Liver (tissue), 3 donors: Measurements from ENCODE around the gene NR2F6.
A peak's percentile ranks its signal among the peaks of the same experiment; 100 is the strongest.

Experiments
- FOXA1 ChIP-seq: IDR thresholded peaks from 2 replicates; pipeline ENCODE4 v1.6.1; 2016; ENCODE audit warnings: antibody characterized with exemption
- HNF4A ChIP-seq, 2 donors: conservative IDR thresholded peaks; 2 replicates each; pipeline ENCODE4 v1.6.1; 2016; ENCODE audit warnings: antibody characterized with exemption in 2 of 2, mild to moderate bottlenecking in 2 of 2
- JUND ChIP-seq, 2 donors: IDR thresholded peaks; 2 replicates each; pipeline ENCODE4 v1.6.1; 2016; ENCODE audit warnings: antibody characterized with exemption in 2 of 2
- RAD21 ChIP-seq, 2 donors: IDR thresholded peaks; 2 replicates each; pipeline ENCODE4 v1.6.1; 2016; ENCODE audit warnings: antibody characterized with exemption in 2 of 2, mild to moderate bottlenecking in 2 of 2
- RXRA ChIP-seq, 2 donors: IDR thresholded peaks; 2 replicates each; pipeline ENCODE4 v1.6.1; 2017 to 2018; ENCODE audit warnings: antibody characterized with exemption in 2 of 2, mild to moderate bottlenecking in 1 of 2
- SP1 ChIP-seq: IDR thresholded peaks from 2 replicates; pipeline ENCODE4 v1.6.1; 2018; ENCODE audit warnings: antibody characterized with exemption, mild to moderate bottlenecking
- TAF1 ChIP-seq: conservative IDR thresholded peaks from 2 replicates; pipeline ENCODE4 v1.6.1; 2016; ENCODE audit warnings: antibody characterized with exemption, mild to moderate bottlenecking
- TF ChIP-seq, protein P1 (sequence below): fragments of 150-350 bp; IDR thresholded peaks from 2 replicates; pipeline ENCODE4 v1.5.1; 2017; ENCODE audit warnings: improper control_type of control experiment, low read depth, low read length; ENCODE audit not compliant: missing input control
- TF ChIP-seq, protein P2 (sequence below): IDR thresholded peaks from 2 replicates; pipeline ENCODE4 v1.6.1; 2016; ENCODE audit warnings: antibody characterized with exemption
- TF ChIP-seq, protein P3 (sequence below): IDR thresholded peaks from 2 replicates; pipeline ENCODE4 v1.6.1; 2016; ENCODE audit warnings: antibody characterized with exemption, mild to moderate bottlenecking
- donor health status: healthy.
- donor health status: healthy.

DNA sequence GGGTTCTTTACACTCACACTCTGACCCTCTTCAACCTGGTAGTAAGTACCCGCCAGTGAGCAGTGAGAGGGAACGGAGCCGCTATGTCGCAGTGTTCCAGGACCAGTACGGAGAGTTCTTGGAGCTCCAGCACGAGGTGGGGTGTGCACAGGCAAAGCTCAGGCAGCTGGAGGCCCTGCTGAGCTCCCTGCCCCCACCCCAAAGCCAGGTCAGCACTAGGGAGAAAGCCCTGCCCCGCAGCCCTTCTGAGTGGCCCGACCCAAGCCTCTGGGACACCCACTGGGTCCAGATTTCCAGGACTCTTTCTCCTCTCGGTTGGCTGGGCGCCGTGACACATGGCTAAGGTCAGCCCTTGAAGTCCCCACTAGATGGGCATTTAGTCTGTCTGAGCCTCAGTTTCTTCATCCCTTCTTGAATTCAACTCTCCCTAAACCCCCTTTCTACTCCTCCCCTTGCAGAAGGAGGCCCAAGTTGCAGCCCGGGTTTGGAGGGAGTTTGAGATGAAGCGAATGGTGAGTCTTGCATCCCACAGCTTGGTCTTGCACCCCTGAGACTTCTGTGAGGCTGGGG is 17.8 kb downstream of the NR2F6 start:
- TF ChIP-seq, protein P1, sequence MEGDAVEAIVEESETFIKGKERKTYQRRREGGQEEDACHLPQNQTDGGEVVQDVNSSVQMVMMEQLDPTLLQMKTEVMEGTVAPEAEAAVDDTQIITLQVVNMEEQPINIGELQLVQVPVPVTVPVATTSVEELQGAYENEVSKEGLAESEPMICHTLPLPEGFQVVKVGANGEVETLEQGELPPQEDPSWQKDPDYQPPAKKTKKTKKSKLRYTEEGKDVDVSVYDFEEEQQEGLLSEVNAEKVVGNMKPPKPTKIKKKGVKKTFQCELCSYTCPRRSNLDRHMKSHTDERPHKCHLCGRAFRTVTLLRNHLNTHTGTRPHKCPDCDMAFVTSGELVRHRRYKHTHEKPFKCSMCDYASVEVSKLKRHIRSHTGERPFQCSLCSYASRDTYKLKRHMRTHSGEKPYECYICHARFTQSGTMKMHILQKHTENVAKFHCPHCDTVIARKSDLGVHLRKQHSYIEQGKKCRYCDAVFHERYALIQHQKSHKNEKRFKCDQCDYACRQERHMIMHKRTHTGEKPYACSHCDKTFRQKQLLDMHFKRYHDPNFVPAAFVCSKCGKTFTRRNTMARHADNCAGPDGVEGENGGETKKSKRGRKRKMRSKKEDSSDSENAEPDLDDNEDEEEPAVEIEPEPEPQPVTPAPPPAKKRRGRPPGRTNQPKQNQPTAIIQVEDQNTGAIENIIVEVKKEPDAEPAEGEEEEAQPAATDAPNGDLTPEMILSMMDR, result no peak
- TF ChIP-seq SP1 (peak; percentile 16), TAF1 (no peak), RXRA (IDR thresholded peaks at IDR 0.05) (peak in 1 of 2 donors; percentile 12), FOXA1 (no peak), JUND (IDR thresholded peaks at IDR 0.05) (no peak), RAD21 (IDR thresholded peaks at IDR 0.05) (no peak), HNF4A (conservative IDR thresholded peaks at IDR 0.05) (peak in 1 of 2 donors; percentile 27)
- TF ChIP-seq, protein P2, sequence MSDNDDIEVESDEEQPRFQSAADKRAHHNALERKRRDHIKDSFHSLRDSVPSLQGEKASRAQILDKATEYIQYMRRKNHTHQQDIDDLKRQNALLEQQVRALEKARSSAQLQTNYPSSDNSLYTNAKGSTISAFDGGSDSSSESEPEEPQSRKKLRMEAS, result no peak
- TF ChIP-seq, protein P3, sequence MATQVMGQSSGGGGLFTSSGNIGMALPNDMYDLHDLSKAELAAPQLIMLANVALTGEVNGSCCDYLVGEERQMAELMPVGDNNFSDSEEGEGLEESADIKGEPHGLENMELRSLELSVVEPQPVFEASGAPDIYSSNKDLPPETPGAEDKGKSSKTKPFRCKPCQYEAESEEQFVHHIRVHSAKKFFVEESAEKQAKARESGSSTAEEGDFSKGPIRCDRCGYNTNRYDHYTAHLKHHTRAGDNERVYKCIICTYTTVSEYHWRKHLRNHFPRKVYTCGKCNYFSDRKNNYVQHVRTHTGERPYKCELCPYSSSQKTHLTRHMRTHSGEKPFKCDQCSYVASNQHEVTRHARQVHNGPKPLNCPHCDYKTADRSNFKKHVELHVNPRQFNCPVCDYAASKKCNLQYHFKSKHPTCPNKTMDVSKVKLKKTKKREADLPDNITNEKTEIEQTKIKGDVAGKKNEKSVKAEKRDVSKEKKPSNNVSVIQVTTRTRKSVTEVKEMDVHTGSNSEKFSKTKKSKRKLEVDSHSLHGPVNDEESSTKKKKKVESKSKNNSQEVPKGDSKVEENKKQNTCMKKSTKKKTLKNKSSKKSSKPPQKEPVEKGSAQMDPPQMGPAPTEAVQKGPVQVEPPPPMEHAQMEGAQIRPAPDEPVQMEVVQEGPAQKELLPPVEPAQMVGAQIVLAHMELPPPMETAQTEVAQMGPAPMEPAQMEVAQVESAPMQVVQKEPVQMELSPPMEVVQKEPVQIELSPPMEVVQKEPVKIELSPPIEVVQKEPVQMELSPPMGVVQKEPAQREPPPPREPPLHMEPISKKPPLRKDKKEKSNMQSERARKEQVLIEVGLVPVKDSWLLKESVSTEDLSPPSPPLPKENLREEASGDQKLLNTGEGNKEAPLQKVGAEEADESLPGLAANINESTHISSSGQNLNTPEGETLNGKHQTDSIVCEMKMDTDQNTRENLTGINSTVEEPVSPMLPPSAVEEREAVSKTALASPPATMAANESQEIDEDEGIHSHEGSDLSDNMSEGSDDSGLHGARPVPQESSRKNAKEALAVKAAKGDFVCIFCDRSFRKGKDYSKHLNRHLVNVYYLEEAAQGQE, result no peak
